ENCODE data around the gene WNT1. TPM values are rescaled to one million over a fixed set of nuclear protein-coding genes. Genes with fewer than 3 reads are reported as not detected.

The WNT1 gene
- total RNA-seq, 4 donors from 2014 or later = not detected

DNA sequence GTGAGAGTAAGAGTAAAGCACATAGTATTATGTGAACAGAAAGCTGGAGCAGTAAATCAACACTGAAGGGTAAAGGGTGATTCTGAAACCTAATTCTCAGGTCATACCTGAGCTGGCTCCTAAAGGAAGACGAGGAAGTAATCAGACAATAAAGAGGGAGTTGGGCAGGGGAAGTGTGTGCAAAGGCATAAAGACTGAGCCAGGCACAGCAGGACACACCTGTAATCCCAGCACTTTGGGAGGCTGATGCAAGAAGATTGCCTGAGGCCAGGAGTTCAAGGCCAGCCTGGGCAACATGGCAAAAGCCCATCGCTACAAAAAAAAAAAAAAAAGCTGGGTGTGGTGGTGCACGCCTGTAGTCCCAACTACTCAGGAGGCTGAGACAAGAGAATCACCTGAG lies 30.4 kb upstream of the WNT1 start:
- ATAC-seq (no peak), DNase-seq (no peak)
- no peak for TF ChIP-seq POLR2A (IDR thresholded peaks at IDR 0.05)
- TF ChIP-seq, protein P1, sequence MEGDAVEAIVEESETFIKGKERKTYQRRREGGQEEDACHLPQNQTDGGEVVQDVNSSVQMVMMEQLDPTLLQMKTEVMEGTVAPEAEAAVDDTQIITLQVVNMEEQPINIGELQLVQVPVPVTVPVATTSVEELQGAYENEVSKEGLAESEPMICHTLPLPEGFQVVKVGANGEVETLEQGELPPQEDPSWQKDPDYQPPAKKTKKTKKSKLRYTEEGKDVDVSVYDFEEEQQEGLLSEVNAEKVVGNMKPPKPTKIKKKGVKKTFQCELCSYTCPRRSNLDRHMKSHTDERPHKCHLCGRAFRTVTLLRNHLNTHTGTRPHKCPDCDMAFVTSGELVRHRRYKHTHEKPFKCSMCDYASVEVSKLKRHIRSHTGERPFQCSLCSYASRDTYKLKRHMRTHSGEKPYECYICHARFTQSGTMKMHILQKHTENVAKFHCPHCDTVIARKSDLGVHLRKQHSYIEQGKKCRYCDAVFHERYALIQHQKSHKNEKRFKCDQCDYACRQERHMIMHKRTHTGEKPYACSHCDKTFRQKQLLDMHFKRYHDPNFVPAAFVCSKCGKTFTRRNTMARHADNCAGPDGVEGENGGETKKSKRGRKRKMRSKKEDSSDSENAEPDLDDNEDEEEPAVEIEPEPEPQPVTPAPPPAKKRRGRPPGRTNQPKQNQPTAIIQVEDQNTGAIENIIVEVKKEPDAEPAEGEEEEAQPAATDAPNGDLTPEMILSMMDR (IDR thresholded peaks at IDR 0.05 in 4 of 5, conservative IDR thresholded peaks at IDR 0.05 in 1 of 5) = no peak
- intact Hi-C loops (cut with DNase I; ENCODE audit: low total_unique reads) (no loop called here), in situ Hi-C loops (cut with MboI; ENCODE audit: low sequenced_read_pairs in 4 of 4) (no loop called here)
- H3K9me3 ChIP-seq = no peaks in the 10 kb centered on the region
- H3K4me1 ChIP-seq = peaks cover 0 to 3% of the 10 kb centered on the region in 2 donors
- H3K27ac ChIP-seq = no peak overlapping the region
- no peaks in the 10 kb centered on the region for H3K27me3 ChIP-seq
- no peak overlapping the region for H3K4me3 ChIP-seq
- no peaks in the 10 kb centered on the region for H3K36me3 ChIP-seq

DNA sequence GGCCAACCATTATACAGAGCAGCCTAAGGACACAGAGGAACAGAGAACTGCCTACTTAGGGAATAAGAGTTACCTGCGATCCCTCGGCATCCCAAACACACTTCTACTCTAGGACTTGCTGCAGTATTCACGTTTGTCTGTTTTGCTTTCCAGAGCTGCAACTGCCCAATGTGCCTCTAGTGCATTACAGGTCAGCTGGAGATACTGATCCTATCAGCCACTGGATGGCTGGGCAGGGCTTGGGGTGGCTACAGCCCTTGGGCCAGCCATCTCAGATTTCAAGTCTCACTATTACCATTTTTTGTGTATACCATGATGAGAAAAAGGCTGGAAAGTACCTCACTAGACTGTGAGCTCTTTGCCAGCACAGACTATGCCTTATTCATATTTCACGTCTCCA lies 25.4 kb upstream of the WNT1 start:
- Histone ChIP-seq H3K9me3 (no peaks in the 10 kb centered on the region), H3K27me3 (no peaks in the 10 kb centered on the region), H3K4me1 (peaks cover 11 to 12% of the 10 kb centered on the region in 2 donors), H3K4me3 (no peak overlapping the region), H3K27ac (no peak overlapping the region), H3K36me3 (no peaks in the 10 kb centered on the region)
- in situ Hi-C loops (cut with MboI; ENCODE audit: low sequenced_read_pairs in 4 of 4) (no loop called here), intact Hi-C loops (cut with DNase I; ENCODE audit: low total_unique reads) (no loop called here)
- ATAC-seq (no peak), DNase-seq (no peak)
- TF ChIP-seq, protein P1 (IDR thresholded peaks at IDR 0.05 in 4 of 5, conservative IDR thresholded peaks at IDR 0.05 in 1 of 5) = no peak
- TF ChIP-seq POLR2A (IDR thresholded peaks at IDR 0.05) = no peak

DNA sequence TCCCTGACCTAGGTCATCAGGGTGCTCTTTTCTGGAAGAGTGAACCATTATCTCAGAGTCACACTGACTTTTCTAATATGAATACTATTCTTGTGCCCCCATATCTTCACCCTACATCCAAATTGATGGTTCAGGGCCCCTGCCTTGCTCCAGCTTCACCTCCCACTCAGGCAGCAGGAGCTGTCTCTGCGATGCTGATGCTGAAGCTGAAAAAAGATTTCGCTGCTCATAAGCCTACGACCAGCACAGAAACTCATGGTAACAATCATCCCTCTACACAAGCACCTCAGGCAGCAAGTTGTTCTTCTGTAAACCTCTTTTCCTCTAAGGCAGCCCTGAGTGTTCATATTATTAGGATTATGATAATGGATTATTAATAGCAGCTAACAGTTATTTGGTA lies 24.1 kb upstream of the WNT1 start:
- in situ Hi-C loops (cut with MboI; ENCODE audit: low sequenced_read_pairs in 4 of 4) (no loop called here), intact Hi-C loops (cut with DNase I; ENCODE audit: low total_unique reads) (no loop called here)
- Histone ChIP-seq H3K4me1 (peaks cover 15 to 16% of the 10 kb centered on the region in 2 donors), H3K27me3 (no peaks in the 10 kb centered on the region), H3K36me3 (no peaks in the 10 kb centered on the region), H3K4me3 (no peak overlapping the region), H3K27ac (no peak overlapping the region), H3K9me3 (no peaks in the 10 kb centered on the region)
- ATAC-seq (no peak), DNase-seq (no peak)
- no peak for TF ChIP-seq POLR2A (IDR thresholded peaks at IDR 0.05)
- TF ChIP-seq, protein P1 (IDR thresholded peaks at IDR 0.05 in 4 of 5, conservative IDR thresholded peaks at IDR 0.05 in 1 of 5) = no peak

DNA sequence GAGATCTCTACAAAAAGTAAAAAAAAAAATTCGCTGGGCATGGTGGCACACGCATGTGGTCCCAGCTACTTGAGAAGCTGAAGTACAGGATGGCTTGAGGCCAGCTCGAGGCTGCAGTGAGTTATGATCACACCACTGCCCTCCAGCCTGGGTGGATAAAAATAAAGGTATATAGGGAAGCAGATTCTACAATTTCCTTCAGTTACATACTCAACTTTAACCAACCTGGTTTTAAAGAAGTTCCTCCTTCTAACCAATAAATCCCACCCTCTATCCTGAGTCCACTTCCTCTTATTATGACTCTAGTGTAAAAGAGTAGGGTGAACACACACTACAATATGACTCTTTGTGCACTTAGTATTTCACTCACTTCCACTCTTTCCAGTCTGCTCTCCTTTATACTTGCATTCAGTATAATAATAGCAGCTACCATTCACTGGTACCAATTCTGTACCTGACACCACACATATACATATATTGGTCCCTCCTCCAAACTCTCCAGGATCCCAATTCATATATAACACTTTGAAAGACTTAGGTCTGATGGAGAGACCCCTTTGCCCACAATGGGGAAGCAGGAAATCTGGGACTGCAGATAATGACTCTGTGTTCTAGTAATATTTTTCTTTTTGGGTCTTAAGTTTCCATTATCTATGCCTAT lies 23.2 kb upstream of the WNT1 start:
- TF ChIP-seq, protein P1 (IDR thresholded peaks at IDR 0.05 in 4 of 5, conservative IDR thresholded peaks at IDR 0.05 in 1 of 5) = no peak
- no peak for TF ChIP-seq POLR2A (IDR thresholded peaks at IDR 0.05)
- Histone ChIP-seq H3K36me3 (no peaks in the 10 kb centered on the region), H3K4me3 (no peak overlapping the region), H3K27me3 (no peaks in the 10 kb centered on the region), H3K4me1 (peaks cover 15 to 16% of the 10 kb centered on the region in 2 donors), H3K27ac (no peak overlapping the region), H3K9me3 (no peaks in the 10 kb centered on the region)
- no peak for ATAC-seq
- intact Hi-C loops (cut with DNase I; ENCODE audit: low total_unique reads) (no loop called here), in situ Hi-C loops (cut with MboI; ENCODE audit: low sequenced_read_pairs in 4 of 4) (no loop called here)
- DNase-seq = no peak
